Effector memory CD4-positive, alpha-beta T cell (primary cell): ENCODE data around the gene RTEL1.

ENCODE experiments used
- DNase-seq, 3 donors: peaks; one replicate each; pipeline ENCODE4 v3.0.0-alpha.2; 2020
- H3K27ac ChIP-seq: 2 replicates; pipeline ENCODE4 v1.7.0; 2013; ENCODE audit warnings: mild to moderate bottlenecking, low read length, moderate library complexity; ENCODE audit not compliant: insufficient read depth, poor library complexity, severe bottlenecking
- H3K27me3 ChIP-seq: replicated peaks from 2 replicates; pipeline ENCODE4 v1.7.0; 2013; ENCODE audit warnings: mild to moderate bottlenecking, low read length; ENCODE audit not compliant: insufficient read depth, control insufficient read depth, poor library complexity, severe bottlenecking
- H3K36me3 ChIP-seq: 2 replicates; pipeline ENCODE4 v1.7.0; 2013; ENCODE audit warnings: mild to moderate bottlenecking, low read length, moderate library complexity; ENCODE audit not compliant: control insufficient read depth, insufficient read depth
- H3K4me1 ChIP-seq: 2 replicates; pipeline ENCODE4 v1.7.0; 2013; ENCODE audit warnings: low read length, mild to moderate bottlenecking; ENCODE audit not compliant: control insufficient read depth, insufficient read depth, poor library complexity, severe bottlenecking
- H3K4me3 ChIP-seq: 2 replicates; pipeline ENCODE4 v1.7.0; 2013; ENCODE audit warnings: low read length, low read depth, mild to moderate bottlenecking; ENCODE audit not compliant: insufficient read depth, poor library complexity, severe bottlenecking
- H3K9me3 ChIP-seq: 2 replicates; pipeline ENCODE4 v1.7.0; 2013; ENCODE audit warnings: mild to moderate bottlenecking, low read length, moderate library complexity; ENCODE audit not compliant: control insufficient read depth

RTEL1 gene

GRCh38 chr20:63736893-63737694 is 79.0 kb downstream of the RTEL1 start:
- H3K27ac ChIP-seq: peak overlapping the region; percentile 72
- peak overlapping the region; percentile 70 for H3K4me3 ChIP-seq
- no peaks in the 10 kb centered on the region for H3K9me3 ChIP-seq
- peaks cover 36% of the 10 kb centered on the region for H3K36me3 ChIP-seq
- H3K27me3 ChIP-seq: no peaks in the 10 kb centered on the region
- DNase-seq: peak; percentile 52 to 63 (median 56)
- H3K4me1 ChIP-seq: peaks cover 27% of the 10 kb centered on the region

- H3K27me3 ChIP-seq: no peaks in the 10 kb centered on the region
- peaks cover 27% of the 10 kb centered on the region for H3K4me1 ChIP-seq
- H3K9me3 ChIP-seq: no peaks in the 10 kb centered on the region
- peaks cover 41% of the 10 kb centered on the region for H3K36me3 ChIP-seq
- peak overlapping the region; percentile 72 for H3K27ac ChIP-seq
- peak overlapping the region; percentile 70 for H3K4me3 ChIP-seq
- no peak for DNase-seq
These were observed 79.5 kb downstream of the RTEL1 start for GRCh38 chr20:63737695-63737944.

GRCh38 chr20:63737945-63738686 is 80.0 kb downstream of the RTEL1 start:
- Histone ChIP-seq H3K27me3 (no peaks in the 10 kb centered on the region), H3K36me3 (peaks cover 45% of the 10 kb centered on the region), H3K4me1 (peaks cover 27% of the 10 kb centered on the region), H3K4me3 (peak overlapping the region; percentile 70), H3K27ac (peak overlapping the region; percentile 72), H3K9me3 (no peaks in the 10 kb centered on the region)
- DNase-seq: peak in 1 of 3 donors; percentile 27

GRCh38 chr20:63738687-63739129 is 80.6 kb downstream of the RTEL1 start:
- H3K4me1 ChIP-seq: peaks cover 27% of the 10 kb centered on the region
- peak in 2 of 3 donors; percentile 29 to 32 for DNase-seq
- peak overlapping the region; percentile 45 for H3K27ac ChIP-seq
- peak overlapping the region; percentile 70 for H3K4me3 ChIP-seq
- no peaks in the 10 kb centered on the region for H3K9me3 ChIP-seq
- H3K27me3 ChIP-seq: no peaks in the 10 kb centered on the region
- peaks cover 46% of the 10 kb centered on the region for H3K36me3 ChIP-seq

GRCh38 chr20:63739130-63740069 is 81.3 kb downstream of the RTEL1 start, which contains the start of gene SLC2A4RG:
TSS of gene SLC2A4RG (plus strand) at chr20:63739776. CDS start at chr20:63739913, 137 bp downstream.
- Histone ChIP-seq H3K27me3 (no peaks in the 10 kb centered on the region), H3K27ac (peak within 1 kb of the TSS; percentile 67), H3K4me1 (peaks cover 27% of the 10 kb centered on the region), H3K4me3 (peak within 1 kb of the TSS; percentile 70), H3K9me3 (no peaks in the 10 kb centered on the region), H3K36me3 (peaks cover 39% of the 10 kb centered on the region)
- peak; percentile 53 to 68 (median 58) for DNase-seq

- peak; percentile 45 to 64 (median 52) for DNase-seq
- Histone ChIP-seq H3K27ac (peak overlapping the region; percentile 67), H3K9me3 (no peaks in the 10 kb centered on the region), H3K4me1 (peaks cover 27% of the 10 kb centered on the region), H3K4me3 (peak overlapping the region; percentile 66), H3K36me3 (peaks cover 31% of the 10 kb centered on the region), H3K27me3 (no peaks in the 10 kb centered on the region)
These were observed 82.0 kb downstream of the RTEL1 start for GRCh38 chr20:63740070-63740626.

- DNase-seq: no peak
- peak overlapping the region; percentile 66 for H3K4me3 ChIP-seq
- H3K36me3 ChIP-seq: peaks cover 25% of the 10 kb centered on the region
- H3K9me3 ChIP-seq: no peaks in the 10 kb centered on the region
- no peaks in the 10 kb centered on the region for H3K27me3 ChIP-seq
- peaks cover 26% of the 10 kb centered on the region for H3K4me1 ChIP-seq
- peak overlapping the region; percentile 67 for H3K27ac ChIP-seq
These were observed 82.7 kb downstream of the RTEL1 start for GRCh38 chr20:63740627-63741353.

GRCh38 chr20:63741354-63741675 is 83.2 kb downstream of the RTEL1 start:
- Histone ChIP-seq H3K27ac (peak overlapping the region; percentile 67), H3K4me3 (peak overlapping the region; percentile 66)

More at GRCh38 chr20:63741354-63741675, 83.2 kb downstream of the RTEL1 start:
- H3K9me3 ChIP-seq: no peaks in the 10 kb centered on the region
- peaks cover 21% of the 10 kb centered on the region for H3K4me1 ChIP-seq
- DNase-seq: no peak
- H3K36me3 ChIP-seq: peaks cover 25% of the 10 kb centered on the region
- H3K27me3 ChIP-seq: no peaks in the 10 kb centered on the region
